COLO829 (cell line): ENCODE data around the gene GLIS1.

ENCODE experiments used
- DNase-seq: peaks from one replicate; pipeline ENCODE4 v3.0.0; 2012; ENCODE audit warnings: low spot score

The GLIS1 gene

GRCh38 chr1:53636621-53637171, 102.3 kb downstream of the GLIS1 start:
- no peak for DNase-seq

GRCh38 chr1:53634571-53634979, 104.4 kb downstream of the GLIS1 start:
- no peak for DNase-seq

GRCh38 chr1:53633073-53633704, 105.8 kb downstream of the GLIS1 start:
- no peak for DNase-seq

- DNase-seq = no peak
Observed at GRCh38 chr1:53631622-53632310, 107.2 kb downstream of the GLIS1 start.

- DNase-seq = no peak
Observed at GRCh38 chr1:53629101-53629691, 109.8 kb downstream of the GLIS1 start.

- no peak for DNase-seq
Observed at GRCh38 chr1:53628286-53628955, 110.5 kb downstream of the GLIS1 start.

- DNase-seq = no peak
Observed at GRCh38 chr1:53627666-53628065, 111.3 kb downstream of the GLIS1 start.

- no peak for DNase-seq
Observed at GRCh38 chr1:53627031-53627430, 111.9 kb downstream of the GLIS1 start.

- DNase-seq = no peak
Observed at GRCh38 chr1:53626616-53627015, 112.3 kb downstream of the GLIS1 start.

- DNase-seq = no peak
Observed at GRCh38 chr1:53625766-53626520, 113.0 kb downstream of the GLIS1 start.

- DNase-seq = no peak
Observed at GRCh38 chr1:53625049-53625448, 113.9 kb downstream of the GLIS1 start.

- no peak for DNase-seq
Observed at GRCh38 chr1:53622531-53622930, 116.4 kb downstream of the GLIS1 start.

GRCh38 chr1:53621144-53621543, 117.8 kb downstream of the GLIS1 start:
- no peak for DNase-seq

- DNase-seq = no peak
Observed at GRCh38 chr1:53620061-53620855, 118.7 kb downstream of the GLIS1 start.

- DNase-seq = no peak
Observed at GRCh38 chr1:53619367-53620060, 119.5 kb downstream of the GLIS1 start.

- no peak for DNase-seq
Observed at GRCh38 chr1:53618500-53619366, 120.2 kb downstream of the GLIS1 start.

- no peak for DNase-seq
Observed at GRCh38 chr1:53617851-53618499, 121.0 kb downstream of the GLIS1 start.

GRCh38 chr1:53617382-53617781, 121.6 kb downstream of the GLIS1 start:
- DNase-seq = no peak

- DNase-seq = no peak
Observed at GRCh38 chr1:53616927-53617326, 122.0 kb downstream of the GLIS1 start.
